ENCODE data around the gene BMP8A. TPM values are rescaled to one million over a fixed set of nuclear protein-coding genes. Genes with fewer than 3 reads are reported as not detected.
A peak's percentile ranks its signal among the peaks of the same experiment; 100 is the strongest.
"Not testable (repeated sequence)": the region's sequence is repeated elsewhere in the genome, so short reads cannot be mapped to it uniquely, and the experiment has no call there.

Gene BMP8A
- total and polyA plus RNA-seq, 8 donors, result not detected

GRCh38 chr1:39524591-39525365 is 33.3 kb downstream of the BMP8A start:
- H3K27ac ChIP-seq, result peak overlapping the region in 1 of 5 donors; percentile 77
- H3K4me1 ChIP-seq, result peaks cover 0 to 18% (median 2%) of the 10 kb centered on the region in 4 donors
- H3K9me3 ChIP-seq, result no peaks in the 10 kb centered on the region
- intact Hi-C loops (cut with DNase I; ENCODE audit: low total_unique reads), result no loop called here
- TF ChIP-seq POLR2AphosphoS5 (IDR thresholded peaks at IDR 0.05), result no peak
- no peak for TF ChIP-seq POLR2A (IDR thresholded peaks at IDR 0.05)
- TF ChIP-seq CTCF (IDR thresholded peaks at IDR 0.05), result no peak
- no peak for TF ChIP-seq EP300 (IDR thresholded peaks at IDR 0.05)
- H3K27me3 ChIP-seq, result no peaks in the 10 kb centered on the region
- 85 to 94% (median 90%) methylated on average over 15 of the region's 15 CpGs for WGBS, 5 donors
- DNase-seq, result no peak
- H3K36me3 ChIP-seq, result peaks cover 19 to 65% (median 51%) of the 10 kb centered on the region in 4 donors
- no peak overlapping the region for H3K4me3 ChIP-seq

GRCh38 chr1:39525366-39526165 is 34.1 kb downstream of the BMP8A start:
- peak overlapping the region in 1 of 5 donors; percentile 77 for H3K27ac ChIP-seq
- peaks cover 19 to 73% (median 59%) of the 10 kb centered on the region in 4 donors for H3K36me3 ChIP-seq
- no peak overlapping the region for H3K4me3 ChIP-seq
- intact Hi-C loops (cut with DNase I; ENCODE audit: low total_unique reads), result no loop called here
- no peaks in the 10 kb centered on the region for H3K27me3 ChIP-seq
- WGBS, 5 donors, result 75 to 89% (median 85%) methylated on average over 12 to 17 of the region's 17 CpGs
- DNase-seq, result peak; percentile 38 to 40
- H3K9me3 ChIP-seq, result no peaks in the 10 kb centered on the region
- TF ChIP-seq POLR2AphosphoS5 (IDR thresholded peaks at IDR 0.05), result no peak
- no peak for TF ChIP-seq CTCF (IDR thresholded peaks at IDR 0.05)
- no peak for TF ChIP-seq POLR2A (IDR thresholded peaks at IDR 0.05)
- peaks cover 0 to 18% (median 2%) of the 10 kb centered on the region in 4 donors for H3K4me1 ChIP-seq

GRCh38 chr1:39526466-39527189 is 35.2 kb downstream of the BMP8A start:
- TF ChIP-seq EP300 (IDR thresholded peaks at IDR 0.05), result no peak
- no peak for TF ChIP-seq POLR2AphosphoS5 (IDR thresholded peaks at IDR 0.05)
- TF ChIP-seq POLR2A (IDR thresholded peaks at IDR 0.05), result no peak
- TF ChIP-seq CTCF (IDR thresholded peaks at IDR 0.05), result no peak
- intact Hi-C loops (cut with DNase I; ENCODE audit: low total_unique reads), result no loop called here
- Histone ChIP-seq H3K27me3 (no peaks in the 10 kb centered on the region), H3K27ac (peak overlapping the region in 1 of 5 donors; percentile 77), H3K36me3 (peaks cover 19 to 82% (median 69%) of the 10 kb centered on the region in 4 donors), H3K4me1 (peaks cover 0 to 18% (median 2%) of the 10 kb centered on the region in 4 donors), H3K4me3 (no peak overlapping the region), H3K9me3 (no peaks in the 10 kb centered on the region)
- 87 to 97% (median 90%) methylated on average over 10 to 11 of the region's 11 CpGs for WGBS, 5 donors
- DNase-seq, result no peak

GRCh38 chr1:39527190-39527579 is 35.7 kb downstream of the BMP8A start:
- Histone ChIP-seq H3K36me3 (peaks cover 19 to 88% (median 75%) of the 10 kb centered on the region in 4 donors), H3K4me1 (peaks cover 0 to 18% (median 2%) of the 10 kb centered on the region in 4 donors), H3K27ac (peak overlapping the region in 1 of 5 donors; percentile 77)
- H3K27me3 ChIP-seq; H3K9me3 ChIP-seq; intact Hi-C loops (cut with DNase I; ENCODE audit: low total_unique reads); H3K4me3 ChIP-seq; DNase-seq: not testable (repeated sequence)
- WGBS, 5 donors, result 72 to 90% (median 85%) methylated on average over 6 to 8 of the region's 8 CpGs
